Left ventricle myocardium inferior (tissue), 1 donor: ENCODE results near the gene ARHGEF38. TPM values are rescaled to one million over a fixed set of nuclear protein-coding genes. Genes with fewer than 3 reads are reported as not detected.

Experiments used
- DNase-seq: peaks from one replicate; pipeline ENCODE4 v3.0.0-alpha.2; 2020
- H3K27ac ChIP-seq: fragments of 200-600 bp; replicated peaks from 2 replicates; pipeline ENCODE4 v1.8.0; 2021
- H3K27me3 ChIP-seq: fragments of 200-600 bp; 2 replicates; pipeline ENCODE4 v1.8.0; 2021; ENCODE audit warnings: low read depth
- H3K36me3 ChIP-seq: fragments of 200-600 bp; 2 replicates; pipeline ENCODE4 v1.8.0; 2021
- H3K4me1 ChIP-seq: fragments of 200-600 bp; 2 replicates; pipeline ENCODE4 v1.8.0; 2021
- H3K4me3 ChIP-seq: fragments of 200-600 bp; 2 replicates; pipeline ENCODE4 v1.8.0; 2021; ENCODE audit warnings: mild to moderate bottlenecking, moderate library complexity
- H3K9me3 ChIP-seq: fragments of 200-600 bp; replicated peaks from 2 replicates; pipeline ENCODE4 v1.8.0; 2021
- CTCF ChIP-seq: fragments of 200-600 bp; IDR thresholded peaks from 2 replicates; pipeline ENCODE4 v1.8.0; 2021; ENCODE audit warnings: antibody characterized with exemption, mild to moderate bottlenecking, borderline replicate concordance
- intact Hi-C: fragments of 100-400 bp; cut with micrococcal nuclease; formaldehyde crosslinking; loops from one replicate; pipeline ENCODE4 v1.11.0; 2022
- total RNA-seq: library from RNA; stranded (reverse); fragmentation: NEBNext Ultra II Directional; extraction: Animal tissue kit (Norgen Biotek cat#: 25700); gene quantifications from one replicate; pipeline ENCODE4 v1.2.1, GENCODE V29; 2021
- donor health status: DM: no; HTN: yes; CAD: no; lungs with severe emphysema.

The ARHGEF38 gene
- total RNA-seq, 1 donor from 2014 or later = not detected

- no peak for DNase-seq
- intact Hi-C loops = no loop called here
- Histone ChIP-seq H3K36me3 (no peaks in the 10 kb centered on the region), H3K27ac (no peak overlapping the region), H3K27me3 (no peaks in the 10 kb centered on the region), H3K4me3 (no peak overlapping the region), H3K4me1 (no peaks in the 10 kb centered on the region), H3K9me3 (no peaks in the 10 kb centered on the region)
- no peak for TF ChIP-seq CTCF
Observed at GRCh38 chr4:105546086-105546485, 6.3 kb upstream of the ARHGEF38 start.

- no peak for DNase-seq
- Histone ChIP-seq H3K27me3 (no peaks in the 10 kb centered on the region), H3K9me3 (no peaks in the 10 kb centered on the region), H3K4me3 (no peak overlapping the region), H3K36me3 (no peaks in the 10 kb centered on the region), H3K4me1 (peaks cover 2% of the 10 kb centered on the region), H3K27ac (no peak overlapping the region)
- intact Hi-C loops = no loop called here
- TF ChIP-seq CTCF = no peak
Observed at GRCh38 chr4:105547769-105548168, 4.7 kb upstream of the ARHGEF38 start.

- intact Hi-C loops = no loop called here
- Histone ChIP-seq H3K36me3 (no peaks in the 10 kb centered on the region), H3K4me1 (peaks cover 2% of the 10 kb centered on the region), H3K27ac (no peak overlapping the region), H3K27me3 (no peaks in the 10 kb centered on the region), H3K4me3 (no peak overlapping the region), H3K9me3 (no peaks in the 10 kb centered on the region)
- no peak for DNase-seq
- no peak for TF ChIP-seq CTCF
Observed at GRCh38 chr4:105548483-105548882, 3.9 kb upstream of the ARHGEF38 start.

GRCh38 chr4:105550641-105551040 lies 1.8 kb upstream of the ARHGEF38 start:
- Histone ChIP-seq H3K4me1 (peaks cover 2% of the 10 kb centered on the region), H3K4me3 (no peak overlapping the region), H3K36me3 (no peaks in the 10 kb centered on the region), H3K27ac (no peak overlapping the region), H3K27me3 (no peaks in the 10 kb centered on the region), H3K9me3 (no peaks in the 10 kb centered on the region)
- DNase-seq = no peak
- intact Hi-C loops = no loop called here
- TF ChIP-seq CTCF = no peak

- Histone ChIP-seq H3K9me3 (no peaks in the 10 kb centered on the region), H3K4me1 (peaks cover 2% of the 10 kb centered on the region), H3K27ac (no peak overlapping the region), H3K27me3 (no peaks in the 10 kb centered on the region), H3K4me3 (no peak overlapping the region), H3K36me3 (no peaks in the 10 kb centered on the region)
- DNase-seq = no peak
- TF ChIP-seq CTCF = no peak
- intact Hi-C loops = no loop called here
Observed at GRCh38 chr4:105555409-105555808, 3.0 kb downstream of the ARHGEF38 start.

GRCh38 chr4:105556206-105556605 lies 3.8 kb downstream of the ARHGEF38 start:
- DNase-seq = no peak
- TF ChIP-seq CTCF = no peak

More at GRCh38 chr4:105556206-105556605, 3.8 kb downstream of the ARHGEF38 start:
- Histone ChIP-seq H3K27ac (no peak overlapping the region), H3K4me1 (peaks cover 2% of the 10 kb centered on the region), H3K9me3 (no peaks in the 10 kb centered on the region), H3K27me3 (no peaks in the 10 kb centered on the region), H3K4me3 (no peak overlapping the region), H3K36me3 (no peaks in the 10 kb centered on the region)
- intact Hi-C loops = no loop called here
